Hepatocyte (in vitro differentiated cells): ENCODE data around the gene TASP1.

Source experiments
- EZH2 ChIP-seq: fragments of 200-600 bp; sonication (generic); IDR thresholded peaks from 2 replicates; pipeline ENCODE4 v1.6.1; 2016; ENCODE audit warnings: antibody characterized with exemption, mild to moderate bottlenecking, borderline replicate concordance
- EZH2phosphoT487 ChIP-seq: fragments of 200-600 bp; sonication (generic); IDR thresholded peaks from one replicate; pipeline ENCODE4 v1.6.1; 2018; ENCODE audit warnings: antibody characterized with exemption, mild to moderate bottlenecking, low read depth, moderate library complexity; ENCODE audit not compliant: unreplicated experiment, severe bottlenecking
- TF ChIP-seq, protein P1 (sequence below): fragments of 200-600 bp; sonication (generic); IDR thresholded peaks from 2 replicates; pipeline ENCODE4 v1.5.1; 2016; ENCODE audit warnings: antibody characterized with exemption, mild to moderate bottlenecking; ENCODE audit not compliant: poor library complexity

DNA sequence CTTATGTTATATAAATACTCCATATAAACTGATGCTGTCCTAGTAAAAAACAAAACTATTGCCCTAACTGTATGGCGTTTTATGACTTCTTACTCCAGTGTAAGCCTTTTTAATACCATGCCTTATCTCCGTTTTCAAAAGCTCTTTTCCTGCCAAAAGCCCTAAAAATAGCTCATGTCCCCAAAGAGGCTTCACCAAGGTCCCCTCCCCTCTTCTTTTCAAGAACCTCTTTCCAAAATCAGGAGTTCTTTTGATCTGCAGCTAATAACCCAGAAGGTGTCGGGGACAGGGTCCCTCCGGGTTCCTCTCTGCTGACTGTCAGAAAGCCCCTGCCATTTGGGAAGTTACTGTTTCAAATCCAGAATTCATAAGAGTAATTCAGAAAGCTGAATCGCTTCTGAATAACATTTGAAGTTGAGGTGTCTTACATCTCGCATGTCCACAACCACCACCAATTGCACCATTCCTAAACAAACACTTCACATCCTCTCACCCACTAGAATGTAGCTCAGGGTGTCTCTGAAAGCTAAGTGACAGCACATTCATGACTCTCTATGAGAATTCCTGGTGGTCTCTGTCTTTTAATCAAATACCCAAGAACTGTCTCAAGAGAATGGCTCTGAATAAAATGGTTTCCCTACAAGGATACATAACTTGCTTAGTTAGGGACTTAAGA is 13.3 kb downstream of the TASP1 start:
- TF ChIP-seq, protein P1, sequence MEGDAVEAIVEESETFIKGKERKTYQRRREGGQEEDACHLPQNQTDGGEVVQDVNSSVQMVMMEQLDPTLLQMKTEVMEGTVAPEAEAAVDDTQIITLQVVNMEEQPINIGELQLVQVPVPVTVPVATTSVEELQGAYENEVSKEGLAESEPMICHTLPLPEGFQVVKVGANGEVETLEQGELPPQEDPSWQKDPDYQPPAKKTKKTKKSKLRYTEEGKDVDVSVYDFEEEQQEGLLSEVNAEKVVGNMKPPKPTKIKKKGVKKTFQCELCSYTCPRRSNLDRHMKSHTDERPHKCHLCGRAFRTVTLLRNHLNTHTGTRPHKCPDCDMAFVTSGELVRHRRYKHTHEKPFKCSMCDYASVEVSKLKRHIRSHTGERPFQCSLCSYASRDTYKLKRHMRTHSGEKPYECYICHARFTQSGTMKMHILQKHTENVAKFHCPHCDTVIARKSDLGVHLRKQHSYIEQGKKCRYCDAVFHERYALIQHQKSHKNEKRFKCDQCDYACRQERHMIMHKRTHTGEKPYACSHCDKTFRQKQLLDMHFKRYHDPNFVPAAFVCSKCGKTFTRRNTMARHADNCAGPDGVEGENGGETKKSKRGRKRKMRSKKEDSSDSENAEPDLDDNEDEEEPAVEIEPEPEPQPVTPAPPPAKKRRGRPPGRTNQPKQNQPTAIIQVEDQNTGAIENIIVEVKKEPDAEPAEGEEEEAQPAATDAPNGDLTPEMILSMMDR, result no peak
- TF ChIP-seq EZH2, result no peak
- TF ChIP-seq EZH2phosphoT487, result no peak
